Skeletal muscle tissue (tissue), 4 donors: ENCODE results near the gene ETV3. TPM values are rescaled to one million over a fixed set of nuclear protein-coding genes. Genes with fewer than 3 reads are reported as not detected.

Experiments
- H3K27ac ChIP-seq: one replicate; pipeline ENCODE4 v1.7.0; 2013; ENCODE audit warnings: mild to moderate bottlenecking, low read depth, low read length, inconsistent platforms
- H3K27me3 ChIP-seq, 3 donors: one replicate each; pipeline ENCODE4 v1.7.0; 2013; ENCODE audit warnings: low read length in 3 of 3; ENCODE audit not compliant: control insufficient read depth in 3 of 3, insufficient read depth in 3 of 3
- H3K36me3 ChIP-seq, 3 donors: one replicate each; pipeline ENCODE4 v1.7.0; 2013; ENCODE audit warnings: low read length in 3 of 3; ENCODE audit not compliant: control insufficient read depth in 3 of 3, insufficient read depth in 3 of 3
- H3K4me1 ChIP-seq, 3 donors: one replicate each; pipeline ENCODE4 v1.7.0; 2013; ENCODE audit warnings: low read length in 3 of 3, mild to moderate bottlenecking in 3 of 3; ENCODE audit not compliant: control insufficient read depth in 3 of 3, insufficient read depth in 3 of 3
- H3K4me3 ChIP-seq, 3 donors: one replicate each; pipeline ENCODE4 v1.7.0; 2013; ENCODE audit warnings: low read length in 3 of 3
- H3K9ac ChIP-seq, 3 donors: one replicate each; pipeline ENCODE4 v1.7.0; 2013; ENCODE audit warnings: low read length in 3 of 3, mild to moderate bottlenecking in 3 of 3, moderate library complexity in 2 of 3, low read depth in 1 of 3
- H3K9me3 ChIP-seq, 3 donors: one replicate each; pipeline ENCODE4 v1.7.0; 2013; ENCODE audit warnings: low read length in 3 of 3; ENCODE audit not compliant: control insufficient read depth in 3 of 3
- total RNA-seq: library from RNA; depleted of rRNA; stranded (reverse); fragments of >200 nt; gene quantifications from one replicate; pipeline ENCODE4 v1.2.3, GENCODE V29; 2014
- donor health status: Osteomylitis.

Gene ETV3
- total RNA-seq, 1 donor from 2014 or later, result 14.6 TPM

- no peak overlapping the region for H3K9ac ChIP-seq
- peaks cover 17 to 24% (median 17%) of the 10 kb centered on the region in 3 donors for H3K4me1 ChIP-seq
- no peaks in the 10 kb centered on the region for H3K9me3 ChIP-seq
- no peak overlapping the region for H3K4me3 ChIP-seq
- H3K27me3 ChIP-seq, result no peaks in the 10 kb centered on the region
- H3K36me3 ChIP-seq, result peaks cover 32 to 59% (median 58%) of the 10 kb centered on the region in 3 donors
- H3K27ac ChIP-seq, result no peak overlapping the region
Observed at GRCh38 chr1:157135070-157135469, 3.1 kb downstream of the ETV3 start.

DNA sequence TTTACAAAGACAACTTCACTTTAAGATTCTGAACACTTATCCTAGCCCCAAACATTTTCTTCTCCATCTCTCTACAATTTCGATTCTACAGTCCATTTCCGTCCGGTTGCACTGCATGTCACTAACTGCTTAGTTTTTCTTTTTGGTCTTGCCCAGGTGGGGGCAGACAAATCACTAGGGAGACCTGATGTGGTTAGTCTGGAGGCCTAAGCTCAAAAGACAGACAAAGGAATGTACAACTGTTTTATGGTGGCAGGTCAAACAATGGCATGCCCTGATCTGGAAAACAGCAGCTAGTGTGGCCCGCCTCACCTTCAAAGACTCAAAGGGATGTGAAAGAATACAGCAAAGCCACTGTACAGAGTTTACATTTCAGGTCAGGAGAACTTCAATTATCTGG is 3.8 kb downstream of the ETV3 start:
- H3K9ac ChIP-seq, result no peak overlapping the region
- H3K4me3 ChIP-seq, result no peak overlapping the region
- H3K27me3 ChIP-seq, result no peaks in the 10 kb centered on the region
- H3K36me3 ChIP-seq, result peaks cover 32 to 60% (median 59%) of the 10 kb centered on the region in 3 donors
- H3K4me1 ChIP-seq, result peaks cover 17 to 24% (median 17%) of the 10 kb centered on the region in 3 donors
- no peaks in the 10 kb centered on the region for H3K9me3 ChIP-seq
- H3K27ac ChIP-seq, result no peak overlapping the region

- Histone ChIP-seq H3K36me3 (peaks cover 33 to 65% (median 62%) of the 10 kb centered on the region in 3 donors), H3K27ac (no peak overlapping the region), H3K4me3 (no peak overlapping the region), H3K4me1 (peaks cover 14 to 24% (median 17%) of the 10 kb centered on the region in 3 donors), H3K27me3 (no peaks in the 10 kb centered on the region), H3K9ac (no peak overlapping the region), H3K9me3 (no peaks in the 10 kb centered on the region)
Observed at GRCh38 chr1:157133426-157133825, 4.8 kb downstream of the ETV3 start.

DNA sequence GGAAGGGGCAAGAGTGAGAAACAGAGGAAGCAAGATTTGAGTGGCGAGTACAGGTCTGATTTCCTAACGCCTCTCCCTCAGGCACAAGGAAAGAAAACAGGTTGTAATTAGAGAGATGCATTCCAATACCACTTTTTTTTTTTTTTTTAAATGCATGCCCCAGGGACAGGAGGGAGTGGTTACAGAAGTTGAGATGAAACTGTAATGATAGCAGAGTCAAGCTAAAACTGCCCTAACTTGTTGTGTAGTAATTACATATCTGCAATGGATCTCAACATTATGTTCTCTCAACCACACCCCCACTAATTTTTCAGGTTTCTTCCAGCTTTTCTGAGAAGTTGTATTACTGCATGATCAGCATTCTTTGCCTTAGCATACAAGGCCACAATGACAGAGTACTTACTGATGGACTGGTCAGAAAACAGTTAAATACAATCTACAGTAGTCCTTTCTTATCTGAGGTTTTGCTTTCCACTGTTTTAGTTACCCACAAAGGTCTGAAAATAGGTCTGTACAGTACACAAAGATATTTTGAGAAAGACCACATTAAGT is 5.5 kb downstream of the ETV3 start:
- no peaks in the 10 kb centered on the region for H3K9me3 ChIP-seq
- peaks cover 36 to 71% (median 66%) of the 10 kb centered on the region in 3 donors for H3K36me3 ChIP-seq
- no peaks in the 10 kb centered on the region for H3K27me3 ChIP-seq
- H3K4me3 ChIP-seq, result no peak overlapping the region
- H3K27ac ChIP-seq, result no peak overlapping the region
- H3K4me1 ChIP-seq, result peaks cover 14 to 22% (median 17%) of the 10 kb centered on the region in 3 donors
- no peak overlapping the region for H3K9ac ChIP-seq

DNA sequence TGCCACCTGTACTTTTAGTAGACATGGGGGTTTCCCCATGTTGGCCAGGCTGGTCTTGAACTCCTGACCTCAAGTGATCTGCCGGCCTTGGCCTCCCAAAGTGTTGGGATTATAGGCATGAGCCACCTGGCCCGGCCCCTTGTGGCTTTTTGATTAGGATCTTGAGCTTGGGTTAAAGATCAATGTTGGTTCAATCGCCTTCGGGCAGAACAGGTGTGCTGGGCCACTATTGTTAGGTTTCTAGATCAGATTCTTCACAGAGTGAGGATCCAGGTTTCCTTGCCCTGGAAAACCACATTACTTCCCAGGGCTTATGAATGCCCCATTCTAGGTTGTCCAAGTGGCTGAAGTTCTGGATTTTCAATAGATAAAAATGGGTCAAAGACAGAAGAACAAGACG is 6.1 kb downstream of the ETV3 start:
- Histone ChIP-seq H3K27me3 (no peaks in the 10 kb centered on the region), H3K9me3 (no peaks in the 10 kb centered on the region), H3K36me3 (peaks cover 36 to 73% (median 66%) of the 10 kb centered on the region in 3 donors), H3K4me3 (no peak overlapping the region), H3K27ac (no peak overlapping the region), H3K4me1 (peaks cover 12 to 16% (median 13%) of the 10 kb centered on the region in 3 donors), H3K9ac (no peak overlapping the region)

DNA sequence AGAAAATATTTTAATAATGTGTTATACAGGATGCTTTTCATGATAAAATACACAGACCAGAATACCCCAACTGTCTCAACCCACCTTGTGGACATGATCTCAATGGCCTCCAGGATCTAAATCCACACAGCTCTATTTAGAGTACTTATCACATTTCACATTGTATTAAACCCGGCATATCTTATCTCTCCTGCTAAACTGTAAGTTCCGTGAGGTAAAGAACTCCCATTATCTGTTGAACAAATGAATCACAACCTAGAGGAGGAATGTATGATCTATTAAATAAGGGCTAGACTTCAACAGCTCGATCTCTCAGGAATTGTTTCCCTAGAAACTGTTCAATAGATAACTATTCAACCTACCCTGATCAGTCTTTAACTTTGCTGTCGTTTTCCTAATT is 6.9 kb downstream of the ETV3 start:
- Histone ChIP-seq H3K27me3 (no peaks in the 10 kb centered on the region), H3K9ac (no peak overlapping the region), H3K27ac (no peak overlapping the region), H3K36me3 (peaks cover 36 to 73% (median 66%) of the 10 kb centered on the region in 3 donors), H3K4me1 (peaks cover 4 to 8% (median 5%) of the 10 kb centered on the region in 3 donors), H3K4me3 (no peak overlapping the region), H3K9me3 (no peaks in the 10 kb centered on the region)

- no peak overlapping the region for H3K9ac ChIP-seq
- peaks cover 23 to 36% (median 35%) of the 10 kb centered on the region in 3 donors for H3K36me3 ChIP-seq
Observed at GRCh38 chr1:157124855-157125254, 13.3 kb downstream of the ETV3 start.

GRCh38 chr1:157119448-157119847 is 18.7 kb downstream of the ETV3 start:
- Histone ChIP-seq H3K4me1 (peaks cover 0 to 3% (median 0%) of the 10 kb centered on the region in 3 donors), H3K36me3 (peaks cover 4 to 15% (median 4%) of the 10 kb centered on the region in 3 donors), H3K4me3 (no peak overlapping the region), H3K9me3 (no peaks in the 10 kb centered on the region), H3K27me3 (peaks cover 0 to 7% (median 4%) of the 10 kb centered on the region in 3 donors), H3K27ac (no peak overlapping the region), H3K9ac (no peak overlapping the region)

More at GRCh38 chr1:157124855-157125254, 13.3 kb downstream of the ETV3 start:
- Histone ChIP-seq H3K9me3 (no peaks in the 10 kb centered on the region), H3K4me3 (no peak overlapping the region), H3K27me3 (no peaks in the 10 kb centered on the region), H3K4me1 (peaks cover 0 to 2% (median 0%) of the 10 kb centered on the region in 3 donors), H3K27ac (no peak overlapping the region)

DNA sequence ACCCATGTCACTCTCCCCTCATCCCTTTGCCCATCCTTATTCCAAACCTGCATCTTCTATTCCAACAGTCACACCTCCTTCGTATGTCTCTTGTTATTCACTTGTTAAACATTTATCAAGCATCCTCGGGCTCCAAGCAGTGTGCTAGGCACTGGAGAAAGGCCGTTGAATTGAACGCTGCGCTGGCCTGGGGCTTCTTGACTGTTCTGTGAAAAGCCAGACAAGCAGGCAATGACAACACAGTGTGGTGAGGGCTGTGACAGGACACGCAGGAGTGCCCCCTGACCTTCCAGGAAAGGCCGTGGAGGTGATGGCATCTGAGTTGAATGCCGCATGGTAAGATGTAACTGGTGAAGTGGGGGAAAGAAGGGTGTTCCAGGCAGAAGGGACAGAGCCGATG is 19.2 kb downstream of the ETV3 start:
- Histone ChIP-seq H3K4me3 (no peak overlapping the region), H3K36me3 (peaks cover 0 to 11% (median 4%) of the 10 kb centered on the region in 3 donors), H3K9ac (no peak overlapping the region), H3K27ac (no peak overlapping the region), H3K27me3 (peaks cover 0 to 11% (median 5%) of the 10 kb centered on the region in 3 donors), H3K4me1 (peaks cover 0 to 3% (median 0%) of the 10 kb centered on the region in 3 donors), H3K9me3 (no peaks in the 10 kb centered on the region)

DNA sequence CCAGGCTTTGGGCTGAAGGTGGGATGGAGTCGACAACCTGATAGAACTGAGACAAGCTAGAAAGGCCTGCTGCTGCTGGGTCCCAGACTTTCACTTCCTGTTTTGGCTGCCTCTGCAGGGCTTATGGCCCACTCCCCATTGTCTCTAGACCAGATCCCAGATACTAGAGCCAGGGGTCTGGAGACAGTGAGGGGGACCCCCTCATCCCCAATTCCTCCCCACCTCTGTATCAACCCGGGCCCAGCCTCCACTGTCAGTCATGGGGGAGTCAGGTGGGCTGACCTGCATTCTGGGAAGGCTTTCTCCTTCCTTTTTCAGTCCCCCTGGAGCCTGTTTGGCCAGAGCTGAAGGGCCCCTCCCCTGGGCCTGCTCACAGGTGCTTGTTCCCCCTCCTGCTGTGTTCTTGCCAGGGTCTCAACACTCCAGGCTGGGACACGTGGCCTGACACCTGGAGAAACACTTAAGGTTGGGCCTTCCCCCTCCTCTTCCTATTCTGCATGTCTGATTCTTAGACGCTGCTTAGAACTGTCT is 20.6 kb downstream of the ETV3 start:
- H3K4me3 ChIP-seq, result no peak overlapping the region
- H3K36me3 ChIP-seq, result peaks cover 0 to 2% (median 0%) of the 10 kb centered on the region in 3 donors
- H3K27me3 ChIP-seq, result peaks cover 0 to 24% (median 13%) of the 10 kb centered on the region in 3 donors
- peaks cover 0 to 4% (median 2%) of the 10 kb centered on the region in 3 donors for H3K4me1 ChIP-seq
- H3K9me3 ChIP-seq, result no peaks in the 10 kb centered on the region
- no peak overlapping the region for H3K9ac ChIP-seq
- no peak overlapping the region for H3K27ac ChIP-seq
